Measurements from ENCODE around the gene MIP.
"Not testable (repeated sequence)": the region's sequence is repeated elsewhere in the genome, so short reads cannot be mapped to it uniquely, and the experiment has no call there.

- TF ChIP-seq TSHZ2 (CRISPR knock-in tag; IDR thresholded peaks at IDR 0.05); ZC3H10 (CRISPR knock-in tag; IDR thresholded peaks at IDR 0.05); PATZ1 (CRISPR knock-in tag; IDR thresholded peaks at IDR 0.05; ENCODE audit: borderline replicate concordance); ZFP3 (CRISPR knock-in tag; IDR thresholded peaks at IDR 0.05); ZNF565 (CRISPR knock-in tag; conservative IDR thresholded peaks at IDR 0.05; ENCODE audit: low read depth); POU6F1 (CRISPR knock-in tag; IDR thresholded peaks at IDR 0.05; ENCODE audit: borderline replicate concordance, low read depth); OSR1 (CRISPR knock-in tag; IDR thresholded peaks at IDR 0.05); ZNF8 (CRISPR knock-in tag; IDR thresholded peaks at IDR 0.05); ZFP30 (CRISPR knock-in tag; IDR thresholded peaks at IDR 0.05); BACH2 (CRISPR knock-in tag; IDR thresholded peaks at IDR 0.05; ENCODE audit: borderline replicate concordance): not testable (repeated sequence)
Measured at GRCh38 chr12:56401612-56402011, 52.8 kb downstream of the MIP start.

All from SK-N-SH treated with all-trans-retinoic acid at 6 μM for 48 hours (cell line).